ENCODE measurements around the gene CSNK1A1. TPM values are rescaled to one million over a fixed set of nuclear protein-coding genes. Genes with fewer than 3 reads are reported as not detected.

The CSNK1A1 gene
- polyA plus RNA-seq, 1 donor from 2014 or later: 217 TPM

GRCh38 chr5:149588936-149589335 lies 37.7 kb upstream of the CSNK1A1 start:
- Histone ChIP-seq H2AFZ (ENCODE audit: low read depth, low read length) (no peak overlapping the region), H3F3A (ENCODE audit: insufficient read depth, low read length, poor library complexity, severe bottlenecking) (no peaks in the 10 kb centered on the region), H3K36me3 (ENCODE audit: insufficient read depth, low read length) (no peaks in the 10 kb centered on the region), H3K4me2 (ENCODE audit: low read length) (no peak overlapping the region), H3K9ac (ENCODE audit: low read length) (no peak overlapping the region), H3K27ac (ENCODE audit: low read length) (no peak overlapping the region), H3K79me2 (replicated peaks; ENCODE audit: insufficient read depth, low read length) (no peaks in the 10 kb centered on the region), H3K9me3 (ENCODE audit: low read length) (no peaks in the 10 kb centered on the region), H3K9me2 (ENCODE audit: insufficient read depth, low read length) (no peaks in the 10 kb centered on the region), H3K27me3 (ENCODE audit: insufficient read depth, low read depth, low read length) (no peaks in the 10 kb centered on the region), H3K4me3 (ENCODE audit: low read length) (no peak overlapping the region), H4K20me1 (ENCODE audit: insufficient read depth) (no peaks in the 10 kb centered on the region)
- TF ChIP-seq REST (IDR thresholded peaks at IDR 0.05; ENCODE audit: borderline replicate concordance): no peak
- no peak for TF ChIP-seq EP300 (conservative IDR thresholded peaks at IDR 0.05; ENCODE audit: poor library complexity, severe bottlenecking)
- no peak for TF ChIP-seq RAD21 (conservative IDR thresholded peaks at IDR 0.05)
- no peak for TF ChIP-seq TAF1 (IDR thresholded peaks at IDR 0.05; ENCODE audit: low read depth)

GRCh38 chr5:149586708-149587318 lies 35.6 kb upstream of the CSNK1A1 start:
- TF ChIP-seq POLR2AphosphoS5 (IDR thresholded peaks at IDR 0.05): no peak
- no peak for TF ChIP-seq CTCF (IDR thresholded peaks at IDR 0.05; ENCODE audit: poor library complexity, severe bottlenecking)
- TF ChIP-seq MXI1 (conservative IDR thresholded peaks at IDR 0.05; ENCODE audit: poor library complexity, severe bottlenecking): no peak
- H3K4me3 ChIP-seq (ENCODE audit: low read length): no peak overlapping the region
- H3K9me3 ChIP-seq (ENCODE audit: low read length): no peaks in the 10 kb centered on the region
- no peak overlapping the region for H3K4me2 ChIP-seq (ENCODE audit: low read length)
- no peaks in the 10 kb centered on the region for H4K20me1 ChIP-seq (ENCODE audit: insufficient read depth)
- no peaks in the 10 kb centered on the region for H3K36me3 ChIP-seq (ENCODE audit: insufficient read depth, low read length)
- H3F3A ChIP-seq (ENCODE audit: insufficient read depth, low read length, poor library complexity, severe bottlenecking): no peaks in the 10 kb centered on the region
- peaks cover 5% of the 10 kb centered on the region for H3K27me3 ChIP-seq (ENCODE audit: insufficient read depth, low read depth, low read length)
- no peaks in the 10 kb centered on the region for H3K9me2 ChIP-seq (ENCODE audit: insufficient read depth, low read length)
- H3K79me2 ChIP-seq (replicated peaks; ENCODE audit: insufficient read depth, low read length): no peaks in the 10 kb centered on the region
- no peak overlapping the region for H3K9ac ChIP-seq (ENCODE audit: low read length)
- no peak overlapping the region for H2AFZ ChIP-seq (ENCODE audit: low read depth, low read length)
- H3K27ac ChIP-seq (ENCODE audit: low read length): no peak overlapping the region

GRCh38 chr5:149585910-149586309 lies 34.7 kb upstream of the CSNK1A1 start:
- Histone ChIP-seq H2AFZ (ENCODE audit: low read depth, low read length) (no peak overlapping the region), H3K9me3 (ENCODE audit: low read length) (no peaks in the 10 kb centered on the region), H3K4me3 (ENCODE audit: low read length) (no peak overlapping the region), H3K27ac (ENCODE audit: low read length) (no peak overlapping the region), H4K20me1 (ENCODE audit: insufficient read depth) (no peaks in the 10 kb centered on the region), H3K9me2 (ENCODE audit: insufficient read depth, low read length) (no peaks in the 10 kb centered on the region), H3K79me2 (replicated peaks; ENCODE audit: insufficient read depth, low read length) (no peaks in the 10 kb centered on the region), H3K4me2 (ENCODE audit: low read length) (no peak overlapping the region), H3K9ac (ENCODE audit: low read length) (no peak overlapping the region), H3F3A (ENCODE audit: insufficient read depth, low read length, poor library complexity, severe bottlenecking) (no peaks in the 10 kb centered on the region), H3K36me3 (ENCODE audit: insufficient read depth, low read length) (no peaks in the 10 kb centered on the region), H3K27me3 (ENCODE audit: insufficient read depth, low read depth, low read length) (peaks cover 13% of the 10 kb centered on the region)
- TF ChIP-seq RAD21 (conservative IDR thresholded peaks at IDR 0.05): no peak
- TF ChIP-seq TAF1 (IDR thresholded peaks at IDR 0.05; ENCODE audit: low read depth): no peak
- no peak for TF ChIP-seq CTCF (IDR thresholded peaks at IDR 0.05; ENCODE audit: poor library complexity, severe bottlenecking)
- no peak for TF ChIP-seq EP300 (conservative IDR thresholded peaks at IDR 0.05; ENCODE audit: poor library complexity, severe bottlenecking)
- no peak for TF ChIP-seq EZH2 (IDR thresholded peaks at IDR 0.05; ENCODE audit: borderline replicate concordance, insufficient read depth, low read length, poor library complexity, severe bottlenecking)
- TF ChIP-seq REST (IDR thresholded peaks at IDR 0.05; ENCODE audit: borderline replicate concordance): no peak
- TF ChIP-seq POLR2AphosphoS5 (IDR thresholded peaks at IDR 0.05): no peak
- no peak for TF ChIP-seq MXI1 (conservative IDR thresholded peaks at IDR 0.05; ENCODE audit: poor library complexity, severe bottlenecking)
- TF ChIP-seq SMC3 (conservative IDR thresholded peaks at IDR 0.05; ENCODE audit: poor library complexity): no peak
